Stomach smooth muscle (tissue), 2 donors: ENCODE results near the gene MARVELD1.
A peak's percentile ranks its signal among the peaks of the same experiment; 100 is the strongest.
"Not testable (repeated sequence)": the region's sequence is repeated elsewhere in the genome, so short reads cannot be mapped to it uniquely, and the experiment has no call there.

Experiments
- H3K27ac ChIP-seq: one replicate; pipeline ENCODE4 v1.7.0; 2013; ENCODE audit warnings: mild to moderate bottlenecking, low read length, inconsistent platforms
- H3K27me3 ChIP-seq, 2 donors: one replicate each; pipeline ENCODE4 v1.7.0; 2013; ENCODE audit warnings: low read length in 2 of 2; ENCODE audit not compliant: insufficient read depth in 2 of 2, control insufficient read depth in 1 of 2
- H3K36me3 ChIP-seq, 2 donors: one replicate each; pipeline ENCODE4 v1.7.0; 2013; ENCODE audit warnings: low read length in 2 of 2; ENCODE audit not compliant: control insufficient read depth in 2 of 2, insufficient read depth in 2 of 2
- H3K4me1 ChIP-seq: one replicate; pipeline ENCODE4 v1.7.0; 2013; ENCODE audit warnings: low read length; ENCODE audit not compliant: control insufficient read depth, insufficient read depth
- H3K4me3 ChIP-seq, 2 donors: one replicate each; pipeline ENCODE4 v1.7.0; 2013; ENCODE audit warnings: low read length in 2 of 2
- H3K9ac ChIP-seq, 2 donors: one replicate each; pipeline ENCODE4 v1.7.0; 2013; ENCODE audit warnings: low read length in 2 of 2, mild to moderate bottlenecking in 1 of 2
- H3K9me3 ChIP-seq, 2 donors: one replicate each; pipeline ENCODE4 v1.7.0; 2013; ENCODE audit warnings: low read length in 2 of 2; ENCODE audit not compliant: control insufficient read depth in 2 of 2
- donor health status: healthy.
- donor health status: Pancreatic carcinoma.

MARVELD1 gene

DNA sequence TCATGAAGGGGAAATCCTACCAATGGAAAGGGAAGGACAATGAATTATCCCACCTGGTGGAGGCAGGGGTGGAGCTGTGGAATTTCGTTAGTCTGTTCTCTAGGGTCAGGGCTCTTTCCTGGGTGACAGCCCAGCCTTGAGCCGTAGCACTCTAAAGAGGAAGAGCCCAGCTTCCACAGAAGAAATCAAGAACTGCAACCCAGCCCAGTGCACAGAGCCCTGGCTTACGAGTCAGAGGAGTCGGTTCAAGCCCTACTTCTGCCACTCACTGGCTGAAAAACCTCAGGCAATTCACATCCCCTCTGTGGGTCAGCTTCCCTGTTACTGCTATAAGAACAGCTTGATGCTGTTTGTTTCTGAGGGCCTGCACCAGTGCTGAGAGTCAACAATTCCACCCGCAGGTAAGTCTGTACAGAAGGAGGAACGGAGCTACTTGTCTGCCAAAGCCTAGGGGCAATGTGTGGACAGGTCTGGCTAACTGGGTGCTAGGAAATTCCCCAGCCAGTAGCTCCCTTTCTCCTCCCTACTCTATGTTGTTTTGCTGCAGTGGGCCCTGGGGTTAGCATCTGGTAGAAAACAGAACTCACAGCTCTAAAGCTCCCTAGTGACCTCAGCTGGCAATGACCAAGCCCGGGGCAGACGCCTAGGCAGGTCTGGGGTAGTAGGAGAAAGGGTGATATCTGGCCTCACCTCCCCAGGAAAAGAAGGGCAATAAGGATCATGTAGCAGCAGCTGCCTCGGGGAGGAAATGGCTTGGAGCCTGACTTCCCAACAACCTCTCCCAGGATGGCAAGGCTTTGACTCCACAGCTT is 29.8 kb upstream of the MARVELD1 start:
- H3K36me3 ChIP-seq: peaks cover 0 to 6% of the 10 kb centered on the region in 2 donors
- H3K27me3 ChIP-seq: no peaks in the 10 kb centered on the region
- peak overlapping the region in 1 of 2 donors; percentile 73 for H3K9ac ChIP-seq
- H3K4me3 ChIP-seq: peak overlapping the region in 1 of 2 donors; percentile 95
- peak overlapping the region; percentile 99 for H3K27ac ChIP-seq
- H3K9me3 ChIP-seq: no peaks in the 10 kb centered on the region
- H3K4me1 ChIP-seq: peaks cover 48% of the 10 kb centered on the region

DNA sequence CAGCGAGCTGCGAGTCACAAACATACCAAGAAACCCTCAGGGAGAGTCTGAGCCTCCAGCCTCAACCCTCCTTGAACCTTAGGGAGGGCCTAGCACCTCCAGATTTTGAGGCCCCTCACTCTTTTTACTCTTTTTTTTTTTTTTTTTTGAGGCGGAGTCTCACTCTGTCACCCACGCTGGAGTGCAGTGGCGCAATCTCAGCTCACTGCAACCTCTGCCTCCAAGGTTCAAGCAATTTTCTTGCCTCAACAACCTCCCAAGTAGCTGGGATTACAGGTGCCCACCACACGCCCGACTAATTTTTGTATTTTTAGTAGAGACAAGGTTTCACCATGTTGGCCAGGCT is 29.2 kb upstream of the MARVELD1 start:
- peak overlapping the region in 1 of 2 donors; percentile 95 for H3K4me3 ChIP-seq
- H3K36me3 ChIP-seq, H3K27me3 ChIP-seq, H3K9me3 ChIP-seq: not testable (repeated sequence)
- H3K27ac ChIP-seq: peak overlapping the region; percentile 99
- peaks cover 50% of the 10 kb centered on the region for H3K4me1 ChIP-seq
- peak overlapping the region in 1 of 2 donors; percentile 73 for H3K9ac ChIP-seq

DNA sequence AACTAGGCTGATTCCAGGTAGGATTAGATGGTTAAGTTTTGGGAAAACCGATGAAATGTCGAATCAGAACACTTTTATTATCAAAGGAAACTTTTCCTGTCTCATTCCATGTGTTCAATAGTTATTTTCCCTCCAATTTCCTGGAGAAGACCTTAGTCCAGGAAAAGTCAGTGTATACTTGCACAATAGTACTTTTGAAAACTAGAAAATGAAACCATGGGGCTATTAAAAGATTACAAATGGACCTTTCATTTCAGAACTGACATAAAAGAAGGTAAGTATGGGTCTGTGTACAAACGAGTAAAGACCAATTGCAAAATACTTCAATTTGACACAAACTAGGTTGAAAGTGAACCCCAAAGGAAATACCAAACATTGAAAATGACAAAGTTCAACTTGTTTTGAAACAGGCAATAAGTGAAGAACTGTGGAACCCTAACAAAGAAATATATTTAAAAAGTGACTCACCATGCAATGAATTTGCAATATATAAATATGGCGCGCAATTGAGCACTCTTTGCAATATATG is 28.6 kb upstream of the MARVELD1 start:
- Histone ChIP-seq H3K36me3 (peaks cover 0 to 4% of the 10 kb centered on the region in 2 donors), H3K4me1 (peaks cover 50% of the 10 kb centered on the region), H3K9me3 (no peaks in the 10 kb centered on the region), H3K4me3 (peak overlapping the region; percentile 93 to 95), H3K27ac (peak overlapping the region; percentile 99), H3K9ac (peak overlapping the region in 1 of 2 donors; percentile 97), H3K27me3 (no peaks in the 10 kb centered on the region)

DNA sequence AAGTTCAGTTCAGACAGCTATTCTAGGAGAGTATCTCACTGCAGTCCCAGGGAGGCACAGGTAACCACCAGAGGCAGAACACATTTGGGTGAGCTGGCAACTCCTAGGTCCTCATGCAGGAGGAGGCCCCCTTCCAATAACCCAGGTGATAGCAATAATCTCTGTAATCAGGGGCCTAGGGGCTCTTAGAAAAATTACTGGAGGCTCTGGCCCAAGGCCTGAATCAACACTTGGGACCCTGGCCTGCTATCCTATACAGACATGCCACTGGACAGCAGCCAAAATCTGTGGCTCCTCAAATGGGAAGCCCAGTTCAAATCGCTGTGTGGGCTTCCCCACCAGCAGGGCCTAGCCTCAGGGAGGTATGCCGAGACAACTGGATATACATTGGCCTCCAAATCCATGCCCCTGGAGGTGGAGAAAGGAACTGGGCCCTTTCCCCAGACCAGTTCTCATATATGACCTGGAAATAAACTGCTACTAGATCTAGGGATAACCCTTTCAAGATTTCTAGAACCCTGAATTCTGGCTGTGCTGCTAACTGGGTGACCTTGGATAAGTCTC is 28.1 kb upstream of the MARVELD1 start:
- H3K4me3 ChIP-seq: peak overlapping the region; percentile 93 to 95
- H3K27me3 ChIP-seq: no peaks in the 10 kb centered on the region
- no peaks in the 10 kb centered on the region for H3K9me3 ChIP-seq
- H3K36me3 ChIP-seq: no peaks in the 10 kb centered on the region
- H3K9ac ChIP-seq: peak overlapping the region; percentile 94 to 97
- H3K27ac ChIP-seq: peak overlapping the region; percentile 99
- H3K4me1 ChIP-seq: peaks cover 47% of the 10 kb centered on the region

GRCh38 chr10:97686301-97686961 is 27.1 kb upstream of the MARVELD1 start:
- H3K4me1 ChIP-seq: peaks cover 47% of the 10 kb centered on the region
- H3K9ac ChIP-seq: peak overlapping the region; percentile 94 to 97
- no peaks in the 10 kb centered on the region for H3K27me3 ChIP-seq
- no peaks in the 10 kb centered on the region for H3K9me3 ChIP-seq
- no peaks in the 10 kb centered on the region for H3K36me3 ChIP-seq
- peak overlapping the region; percentile 99 for H3K27ac ChIP-seq
- peak overlapping the region; percentile 93 to 95 for H3K4me3 ChIP-seq

- Histone ChIP-seq H3K27ac (peak within 1 kb of the TSS; percentile 99), H3K9me3 (no peaks in the 10 kb centered on the region), H3K36me3 (no peaks in the 10 kb centered on the region), H3K27me3 (no peaks in the 10 kb centered on the region), H3K9ac (peak within 1 kb of the TSS; percentile 94 to 97), H3K4me3 (peak within 1 kb of the TSS; percentile 93 to 95), H3K4me1 (peaks cover 45% of the 10 kb centered on the region)
Measured at GRCh38 chr10:97686962-97687784, 26.4 kb upstream of the MARVELD1 start, which contains the start of gene AVPI1. Gene AVPI1, minus strand, starts transcription at chr10:97687241. Its CDS starts 7,336 bp downstream, at chr10:97679905.

- H3K27ac ChIP-seq: peak overlapping the region; percentile 99
- H3K36me3 ChIP-seq: no peaks in the 10 kb centered on the region
- H3K4me3 ChIP-seq: peak overlapping the region; percentile 74 to 95
- H3K27me3 ChIP-seq: no peaks in the 10 kb centered on the region
- H3K9me3 ChIP-seq: no peaks in the 10 kb centered on the region
- H3K4me1 ChIP-seq: peaks cover 42% of the 10 kb centered on the region
- peak overlapping the region; percentile 78 to 87 for H3K9ac ChIP-seq
Measured at GRCh38 chr10:97687785-97688781, 25.4 kb upstream of the MARVELD1 start.

DNA sequence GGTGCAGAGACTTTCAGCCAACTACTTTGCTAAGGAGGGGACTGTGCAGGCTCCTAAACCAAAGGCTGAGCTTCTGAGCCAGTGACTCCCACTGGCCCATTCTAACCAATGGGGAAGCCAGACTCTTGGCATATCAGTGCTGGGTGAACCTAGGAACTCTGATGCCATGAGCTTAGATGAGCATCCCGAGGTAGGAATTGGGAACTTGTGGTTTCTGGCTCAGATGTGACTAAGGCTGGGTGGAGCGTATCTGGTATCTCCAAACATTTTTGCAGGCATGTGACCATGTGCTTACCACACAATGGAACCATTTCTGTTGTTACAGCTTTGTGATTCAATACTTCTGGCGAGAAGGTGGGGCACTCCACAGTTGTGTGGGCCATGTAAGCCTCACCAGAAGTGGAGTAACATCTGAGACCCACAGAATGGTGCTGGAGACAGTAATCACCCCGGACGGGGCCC is 23.9 kb upstream of the MARVELD1 start:
- no peak overlapping the region for H3K9ac ChIP-seq
- H3K9me3 ChIP-seq: peaks cover 0 to 3% of the 10 kb centered on the region in 2 donors
- H3K36me3 ChIP-seq: no peaks in the 10 kb centered on the region
- H3K27me3 ChIP-seq: no peaks in the 10 kb centered on the region
- no peak overlapping the region for H3K4me3 ChIP-seq
- no peak overlapping the region for H3K27ac ChIP-seq
- peaks cover 31% of the 10 kb centered on the region for H3K4me1 ChIP-seq

DNA sequence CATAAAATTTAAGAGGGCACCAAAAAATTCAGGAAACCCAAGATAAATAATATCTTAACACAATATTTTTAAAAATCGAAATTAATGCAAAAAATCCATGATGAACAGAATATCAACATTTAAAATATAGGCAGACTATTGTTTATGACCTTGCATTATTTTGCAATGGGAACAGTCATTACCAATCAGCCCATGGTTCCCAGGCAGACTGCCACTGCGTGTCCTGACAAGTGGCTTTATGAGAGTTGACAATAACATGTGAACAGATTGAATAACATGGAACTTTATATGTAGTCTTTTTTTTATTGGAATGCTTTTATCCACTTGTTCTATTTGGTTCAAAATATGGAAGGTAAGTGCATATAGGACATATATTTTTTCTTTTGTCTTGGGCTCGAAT is 23.4 kb upstream of the MARVELD1 start:
- H3K27me3 ChIP-seq: no peaks in the 10 kb centered on the region
- H3K9me3 ChIP-seq: peaks cover 0 to 3% of the 10 kb centered on the region in 2 donors
- H3K27ac ChIP-seq: no peak overlapping the region
- peaks cover 28% of the 10 kb centered on the region for H3K4me1 ChIP-seq
- no peak overlapping the region for H3K4me3 ChIP-seq
- no peak overlapping the region for H3K9ac ChIP-seq
- H3K36me3 ChIP-seq: no peaks in the 10 kb centered on the region
